Dendritic cell treated with granulocyte-macrophage colony-stimulating factor and Interleukin-4, amounts not matched to agents 40 ng/mL and 50 ng/mL, for 4 days (primary cell): ENCODE measurements around the gene GALNT2.

Experiments used
- H3K27ac Mint-ChIP-seq: one replicate; pipeline ENCODE4 v1.8.0; 2022; ENCODE audit warnings: mild to moderate bottlenecking, mixed read lengths
- H3K27me3 Mint-ChIP-seq: one replicate; pipeline ENCODE4 v1.8.0; 2022; ENCODE audit warnings: mild to moderate bottlenecking, mixed read lengths
- H3K36me3 Mint-ChIP-seq: one replicate; pipeline ENCODE4 v1.8.0; 2022; ENCODE audit warnings: low read depth, mixed read lengths
- H3K4me1 Mint-ChIP-seq: one replicate; pipeline ENCODE4 v1.8.0; 2022; ENCODE audit warnings: low read depth, mixed read lengths
- H3K4me3 Mint-ChIP-seq: one replicate; pipeline ENCODE4 v1.8.0; 2022; ENCODE audit warnings: mild to moderate bottlenecking, moderate library complexity, mixed read lengths
- H3K9me3 Mint-ChIP-seq: one replicate; pipeline ENCODE4 v1.8.0; 2022; ENCODE audit warnings: mixed read lengths
- intact Hi-C: fragments of 100-400 bp; cut with micrococcal nuclease; formaldehyde crosslinking; loops from one replicate; pipeline ENCODE4 v1.15.0; 2022

The GALNT2 gene

DNA sequence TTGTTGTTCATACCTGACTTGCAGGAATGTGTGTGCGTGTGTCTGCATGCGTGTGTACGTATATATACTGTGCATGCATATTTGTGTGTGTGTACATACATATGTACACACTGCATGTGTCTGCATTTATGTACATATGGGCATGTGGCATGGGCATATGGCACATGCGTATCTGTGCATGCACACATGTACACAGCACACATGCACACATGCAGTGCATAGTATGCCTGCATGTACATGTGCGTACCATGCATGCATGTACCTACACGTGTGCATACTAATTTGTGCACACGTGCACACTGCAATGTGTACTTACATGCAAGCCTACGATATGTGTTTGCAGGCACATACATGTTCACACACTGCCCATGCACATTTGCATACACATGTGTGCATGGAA is 43.9 kb downstream of the GALNT2 start:
- Mint-ChIP-seq H3K36me3 (peaks cover 22% of the 10 kb centered on the region), H3K4me3 (no peak overlapping the region), H3K9me3 (no peaks in the 10 kb centered on the region), H3K27me3 (no peaks in the 10 kb centered on the region), H3K4me1 (peaks cover 72% of the 10 kb centered on the region), H3K27ac (no peak overlapping the region)
- intact Hi-C loops, result no loop called here

- Mint-ChIP-seq H3K9me3 (no peaks in the 10 kb centered on the region), H3K4me1 (peaks cover 59% of the 10 kb centered on the region), H3K4me3 (peak overlapping the region; percentile 51)
These were observed 45.2 kb downstream of the GALNT2 start for GRCh38 chr1:230112131-230112701.

DNA sequence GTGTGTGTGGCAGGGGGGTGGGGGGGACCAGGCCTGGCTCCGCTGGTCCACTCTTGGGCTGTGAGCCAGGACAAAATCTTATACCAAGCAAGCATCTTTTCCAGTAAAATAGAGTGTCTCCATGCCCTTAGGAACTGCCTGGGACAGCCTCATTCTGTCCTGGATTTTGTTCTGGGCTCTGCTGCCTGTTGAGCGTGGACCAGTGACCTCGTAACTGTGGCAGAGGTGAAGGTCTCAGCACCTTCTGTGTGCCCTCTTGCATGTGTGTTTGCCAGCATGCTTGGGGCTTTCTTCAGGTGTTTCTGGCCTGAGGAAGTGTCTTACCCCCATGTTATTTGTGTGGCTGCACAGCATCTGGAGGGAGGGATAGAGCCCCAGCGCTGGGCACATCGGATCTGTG is 45.7 kb downstream of the GALNT2 start:
- H3K27me3 Mint-ChIP-seq, result no peaks in the 10 kb centered on the region

More at GRCh38 chr1:230112131-230112701, 45.2 kb downstream of the GALNT2 start:
- Mint-ChIP-seq H3K27me3 (no peaks in the 10 kb centered on the region), H3K27ac (peak overlapping the region; percentile 75), H3K36me3 (peaks cover 24% of the 10 kb centered on the region)
- intact Hi-C loops, result no loop called here

GRCh38 chr1:230113235-230113592 is 46.2 kb downstream of the GALNT2 start:
- peaks cover 50% of the 10 kb centered on the region for H3K4me1 Mint-ChIP-seq
- H3K9me3 Mint-ChIP-seq, result no peaks in the 10 kb centered on the region
- H3K27me3 Mint-ChIP-seq, result no peaks in the 10 kb centered on the region
- H3K27ac Mint-ChIP-seq, result peak overlapping the region; percentile 22
- no peak overlapping the region for H3K4me3 Mint-ChIP-seq
- H3K36me3 Mint-ChIP-seq, result peaks cover 24% of the 10 kb centered on the region
- intact Hi-C loops, result no loop called here

More for the DNA sequence above, 45.7 kb downstream of the GALNT2 start:
- Mint-ChIP-seq H3K4me1 (peaks cover 54% of the 10 kb centered on the region), H3K4me3 (no peak overlapping the region), H3K36me3 (peaks cover 24% of the 10 kb centered on the region), H3K27ac (peak overlapping the region; percentile 75), H3K9me3 (no peaks in the 10 kb centered on the region)
- intact Hi-C loops, result no loop called here

GRCh38 chr1:230113593-230114236 is 46.7 kb downstream of the GALNT2 start:
- Mint-ChIP-seq H3K36me3 (peaks cover 24% of the 10 kb centered on the region), H3K27me3 (no peaks in the 10 kb centered on the region), H3K27ac (peak overlapping the region; percentile 22), H3K9me3 (no peaks in the 10 kb centered on the region), H3K4me1 (peaks cover 50% of the 10 kb centered on the region), H3K4me3 (no peak overlapping the region)
- intact Hi-C loops, result no loop called here

DNA sequence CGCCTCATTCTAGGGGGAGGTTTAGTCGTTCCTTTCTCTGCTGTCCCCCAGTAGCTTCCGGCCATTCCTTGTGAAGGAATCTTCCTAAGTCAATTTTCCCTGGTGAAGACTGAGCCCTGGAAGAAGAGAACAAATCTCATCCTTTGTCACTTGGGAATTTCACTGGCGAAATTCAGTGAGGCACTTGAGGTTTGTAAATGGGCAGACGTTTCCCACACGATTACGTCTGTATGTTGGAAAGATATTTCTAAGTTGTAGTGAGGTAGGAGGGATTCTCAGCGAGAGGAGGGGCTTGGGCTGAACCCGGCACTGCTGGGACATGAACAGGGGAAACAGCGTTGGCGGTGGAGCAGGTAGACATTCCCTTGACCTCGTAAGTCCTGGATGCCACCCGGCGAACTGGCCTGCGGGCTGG is 47.2 kb downstream of the GALNT2 start:
- Mint-ChIP-seq H3K4me1 (peaks cover 50% of the 10 kb centered on the region), H3K27me3 (no peaks in the 10 kb centered on the region), H3K36me3 (peaks cover 24% of the 10 kb centered on the region), H3K9me3 (no peaks in the 10 kb centered on the region), H3K27ac (no peak overlapping the region), H3K4me3 (no peak overlapping the region)
- intact Hi-C loops, result no loop called here

- intact Hi-C loops, result no loop called here
- Mint-ChIP-seq H3K9me3 (no peaks in the 10 kb centered on the region), H3K36me3 (peaks cover 32% of the 10 kb centered on the region), H3K4me1 (peaks cover 30% of the 10 kb centered on the region), H3K27me3 (no peaks in the 10 kb centered on the region), H3K27ac (no peak overlapping the region), H3K4me3 (no peak overlapping the region)
These were observed 50.7 kb downstream of the GALNT2 start for GRCh38 chr1:230117694-230118093.

GRCh38 chr1:230119340-230119739 is 52.3 kb downstream of the GALNT2 start:
- Mint-ChIP-seq H3K36me3 (peaks cover 20% of the 10 kb centered on the region), H3K4me1 (peaks cover 14% of the 10 kb centered on the region), H3K9me3 (no peaks in the 10 kb centered on the region), H3K4me3 (no peak overlapping the region), H3K27ac (no peak overlapping the region), H3K27me3 (no peaks in the 10 kb centered on the region)
- intact Hi-C loops, result no loop called here

- no peak overlapping the region for H3K4me3 Mint-ChIP-seq
These were observed 53.4 kb downstream of the GALNT2 start for GRCh38 chr1:230120289-230120920.

DNA sequence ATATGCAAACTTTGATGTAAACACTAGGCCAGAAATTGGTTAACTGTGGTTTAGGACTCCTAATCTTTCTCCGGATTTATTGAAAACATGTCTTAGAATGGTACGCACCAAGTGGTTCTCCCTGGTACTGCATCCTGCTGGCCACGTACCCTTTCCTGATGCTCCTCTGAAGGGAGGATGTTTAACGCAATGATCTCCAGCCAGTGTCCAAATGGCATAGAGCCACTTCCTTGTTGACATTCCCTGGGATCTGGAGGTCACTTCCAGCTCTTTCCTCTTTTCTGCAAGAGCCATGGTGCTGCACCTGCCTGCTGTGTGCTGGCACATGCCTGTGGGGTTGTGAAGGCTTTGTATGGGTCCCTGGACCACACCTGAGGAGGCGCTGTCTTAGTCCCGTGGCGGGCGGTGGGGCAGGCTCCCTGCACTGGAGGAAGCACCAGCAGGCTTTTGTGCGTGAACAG is 53.9 kb downstream of the GALNT2 start:
- H3K4me3 Mint-ChIP-seq, result no peak overlapping the region
- H3K27ac Mint-ChIP-seq, result no peak overlapping the region
- H3K36me3 Mint-ChIP-seq, result peaks cover 10% of the 10 kb centered on the region
- H3K4me1 Mint-ChIP-seq, result peaks cover 22% of the 10 kb centered on the region
- no peaks in the 10 kb centered on the region for H3K9me3 Mint-ChIP-seq
- intact Hi-C loops, result no loop called here
- no peaks in the 10 kb centered on the region for H3K27me3 Mint-ChIP-seq

More at GRCh38 chr1:230120289-230120920, 53.4 kb downstream of the GALNT2 start:
- Mint-ChIP-seq H3K4me1 (peaks cover 16% of the 10 kb centered on the region), H3K9me3 (no peaks in the 10 kb centered on the region), H3K36me3 (peaks cover 15% of the 10 kb centered on the region), H3K27ac (no peak overlapping the region), H3K27me3 (no peaks in the 10 kb centered on the region)
- intact Hi-C loops, result no loop called here

GRCh38 chr1:230121950-230122349 is 54.9 kb downstream of the GALNT2 start:
- peaks cover 8% of the 10 kb centered on the region for H3K36me3 Mint-ChIP-seq
- intact Hi-C loops, result no loop called here
- H3K9me3 Mint-ChIP-seq, result no peaks in the 10 kb centered on the region
- peaks cover 32% of the 10 kb centered on the region for H3K4me1 Mint-ChIP-seq
- H3K4me3 Mint-ChIP-seq, result no peak overlapping the region
- H3K27ac Mint-ChIP-seq, result no peak overlapping the region
- H3K27me3 Mint-ChIP-seq, result no peaks in the 10 kb centered on the region

DNA sequence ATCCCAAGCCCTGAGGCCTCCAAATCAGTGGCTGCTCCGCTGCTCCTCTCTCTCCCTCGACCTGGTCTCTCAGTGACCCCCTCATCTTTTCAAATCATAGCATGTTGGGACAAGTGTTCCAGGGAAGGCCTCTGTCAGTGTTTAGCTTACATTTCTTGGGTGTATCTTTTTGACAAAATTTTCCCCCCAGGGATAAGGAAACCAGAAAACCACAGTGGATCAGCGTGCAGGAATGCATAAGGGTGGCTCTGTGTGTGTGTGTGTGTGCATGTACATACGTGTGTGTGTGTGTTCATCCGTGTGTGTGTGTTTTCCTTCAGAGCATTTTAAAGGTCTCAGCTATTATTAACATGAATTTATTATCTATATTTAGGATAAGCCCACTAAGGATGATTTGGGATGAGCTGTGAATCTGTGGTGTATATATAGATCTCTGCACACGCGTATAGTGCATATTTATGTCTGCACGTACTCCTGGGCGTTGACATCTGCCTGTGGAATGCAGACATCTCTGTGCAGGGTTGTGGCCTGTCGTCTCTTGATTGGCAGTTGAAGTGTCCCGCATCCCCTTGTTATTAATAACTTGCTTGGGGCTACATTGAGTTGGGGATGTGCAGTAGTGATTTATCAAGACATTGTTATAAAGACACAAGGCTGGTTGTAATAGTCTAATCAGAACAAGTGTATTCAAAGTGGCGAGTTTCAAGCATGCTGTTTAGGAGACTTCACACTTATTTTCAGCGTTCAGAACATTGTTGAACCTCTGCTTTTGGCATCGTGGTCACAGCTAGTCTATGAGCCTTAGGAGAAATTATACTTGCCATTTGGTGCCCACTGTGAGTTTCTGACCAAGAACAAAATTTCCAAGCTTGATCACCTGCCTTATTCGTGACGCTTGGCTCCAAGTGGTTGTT is 55.6 kb downstream of the GALNT2 start:
- Mint-ChIP-seq H3K4me1 (peaks cover 37% of the 10 kb centered on the region), H3K27me3 (no peaks in the 10 kb centered on the region), H3K4me3 (no peak overlapping the region), H3K27ac (no peak overlapping the region), H3K9me3 (no peaks in the 10 kb centered on the region), H3K36me3 (peaks cover 8% of the 10 kb centered on the region)
- intact Hi-C loops, result no loop called here

GRCh38 chr1:230123280-230124185 is 56.5 kb downstream of the GALNT2 start:
- no peak overlapping the region for H3K4me3 Mint-ChIP-seq
- peaks cover 8% of the 10 kb centered on the region for H3K36me3 Mint-ChIP-seq
- intact Hi-C loops, result no loop called here
- no peaks in the 10 kb centered on the region for H3K27me3 Mint-ChIP-seq
- H3K27ac Mint-ChIP-seq, result no peak overlapping the region
- H3K4me1 Mint-ChIP-seq, result peaks cover 46% of the 10 kb centered on the region
- no peaks in the 10 kb centered on the region for H3K9me3 Mint-ChIP-seq
